Measurements from ENCODE around the gene TDRD10.

Gene TDRD10

GRCh38 chr1:154466206-154466605 is 35.8 kb upstream of the TDRD10 start:
- no peak for ATAC-seq
- no peak for TF ChIP-seq POU6F1 (CRISPR knock-in tag; IDR thresholded peaks at IDR 0.05; ENCODE audit: borderline replicate concordance, low read depth)
- no peak for TF ChIP-seq ZFP30 (CRISPR knock-in tag; IDR thresholded peaks at IDR 0.05)
- TF ChIP-seq PATZ1 (CRISPR knock-in tag; IDR thresholded peaks at IDR 0.05; ENCODE audit: borderline replicate concordance): no peak
- no peak for TF ChIP-seq TCF4 (CRISPR knock-in tag; IDR thresholded peaks at IDR 0.05; ENCODE audit: borderline replicate concordance)
- no peak for TF ChIP-seq ESRRG (CRISPR knock-in tag; IDR thresholded peaks at IDR 0.05)
- TF ChIP-seq ISL1 (CRISPR knock-in tag; IDR thresholded peaks at IDR 0.05): no peak
- no peak for TF ChIP-seq CSRNP3 (CRISPR knock-in tag; IDR thresholded peaks at IDR 0.05)
- TF ChIP-seq ZNF8 (CRISPR knock-in tag; IDR thresholded peaks at IDR 0.05): no peak
- TF ChIP-seq PPARA (CRISPR knock-in tag; IDR thresholded peaks at IDR 0.05; ENCODE audit: borderline replicate concordance): no peak
- no peak for TF ChIP-seq OSR1 (CRISPR knock-in tag; IDR thresholded peaks at IDR 0.05)
- no peak for TF ChIP-seq CSDC2 (CRISPR knock-in tag; IDR thresholded peaks at IDR 0.05)
- TF ChIP-seq GLIS3 (CRISPR knock-in tag; IDR thresholded peaks at IDR 0.05): no peak
- no peak for TF ChIP-seq ZC3H10 (CRISPR knock-in tag; IDR thresholded peaks at IDR 0.05)
- no peak for TF ChIP-seq SNAI2 (CRISPR knock-in tag; IDR thresholded peaks at IDR 0.05)
- no peak for TF ChIP-seq ZNF70 (CRISPR knock-in tag; IDR thresholded peaks at IDR 0.05)

- ATAC-seq: 0 out of 3 replicates have a peak, but pooled peaks have one; percentile 32
- TF ChIP-seq PATZ1 (CRISPR knock-in tag; IDR thresholded peaks at IDR 0.05; ENCODE audit: borderline replicate concordance) (no peak), TCF4 (CRISPR knock-in tag; IDR thresholded peaks at IDR 0.05; ENCODE audit: borderline replicate concordance) (no peak)
These were observed 35.0 kb upstream of the TDRD10 start for GRCh38 chr1:154466921-154467417.

GRCh38 chr1:154467434-154468102 is 34.5 kb upstream of the TDRD10 start:
- no peak for TF ChIP-seq ZC3H10 (CRISPR knock-in tag; IDR thresholded peaks at IDR 0.05)
- TF ChIP-seq CREB5 (CRISPR knock-in tag; IDR thresholded peaks at IDR 0.05; ENCODE audit: low read depth): no peak
- no peak for TF ChIP-seq POU6F1 (CRISPR knock-in tag; IDR thresholded peaks at IDR 0.05; ENCODE audit: borderline replicate concordance, low read depth)
- no peak for TF ChIP-seq ZFP3 (CRISPR knock-in tag; IDR thresholded peaks at IDR 0.05)
- no peak for TF ChIP-seq PATZ1 (CRISPR knock-in tag; IDR thresholded peaks at IDR 0.05; ENCODE audit: borderline replicate concordance)
- TF ChIP-seq ISL1 (CRISPR knock-in tag; IDR thresholded peaks at IDR 0.05): no peak
- no peak for TF ChIP-seq OSR1 (CRISPR knock-in tag; IDR thresholded peaks at IDR 0.05)
- TF ChIP-seq PPARA (CRISPR knock-in tag; IDR thresholded peaks at IDR 0.05; ENCODE audit: borderline replicate concordance): no peak
- no peak for TF ChIP-seq SNAI2 (CRISPR knock-in tag; IDR thresholded peaks at IDR 0.05)
- no peak for TF ChIP-seq ESRRG (CRISPR knock-in tag; IDR thresholded peaks at IDR 0.05)
- no peak for TF ChIP-seq ZNF8 (CRISPR knock-in tag; IDR thresholded peaks at IDR 0.05)
- TF ChIP-seq BACH2 (CRISPR knock-in tag; IDR thresholded peaks at IDR 0.05; ENCODE audit: borderline replicate concordance): no peak
- TF ChIP-seq RARB (CRISPR knock-in tag; IDR thresholded peaks at IDR 0.05): no peak
- TF ChIP-seq CSDC2 (CRISPR knock-in tag; IDR thresholded peaks at IDR 0.05): no peak
- TF ChIP-seq ZFP30 (CRISPR knock-in tag; IDR thresholded peaks at IDR 0.05): no peak
- no peak for TF ChIP-seq ARNTL (CRISPR knock-in tag; IDR thresholded peaks at IDR 0.05; ENCODE audit: borderline replicate concordance, low read depth)
- TF ChIP-seq TOX (CRISPR knock-in tag; IDR thresholded peaks at IDR 0.05; ENCODE audit: borderline replicate concordance): no peak
- TF ChIP-seq CSRNP3 (CRISPR knock-in tag; IDR thresholded peaks at IDR 0.05): no peak
- ATAC-seq: no peak

All from SK-N-SH treated with all-trans-retinoic acid at 6 μM for 48 hours (cell line).